Loucy (cell line): ENCODE results near the gene GJB4.

Experiments
- H2AFZ ChIP-seq: fragments of 200-600 bp; sonication (generic); 2 replicates; pipeline ENCODE4 v1.6.0; 2016; ENCODE audit warnings: antibody characterized with exemption, mild to moderate bottlenecking, low read length, moderate library complexity
- H3F3A ChIP-seq: fragments of 200-600 bp; 2 replicates; pipeline ENCODE4 v1.6.0; 2016; ENCODE audit warnings: antibody characterized with exemption, low read depth, mild to moderate bottlenecking
- H3K27me3 ChIP-seq: fragments of 200-600 bp; sonication (generic); 2 replicates; pipeline ENCODE4 v1.6.1; 2014; ENCODE audit warnings: low read length, mild to moderate bottlenecking; ENCODE audit not compliant: insufficient read depth, poor library complexity, severe bottlenecking
- H3K36me3 ChIP-seq: fragments of 200-600 bp; sonication (generic); 2 replicates; pipeline ENCODE4 v1.6.1; 2016; ENCODE audit warnings: low read length; ENCODE audit not compliant: insufficient read depth
- H3K4me1 ChIP-seq: fragments of 200-600 bp; sonication (generic); 2 replicates; pipeline ENCODE4 v1.5.1; 2014; ENCODE audit warnings: low read length, mild to moderate bottlenecking; ENCODE audit not compliant: insufficient read depth, poor library complexity, severe bottlenecking
- H3K4me2 ChIP-seq: fragments of 200-600 bp; sonication (generic); 2 replicates; pipeline ENCODE4 v1.6.0; 2014; ENCODE audit warnings: antibody characterized with exemption, low read length, low read depth, mild to moderate bottlenecking; ENCODE audit not compliant: poor library complexity, severe bottlenecking
- H3K4me3 ChIP-seq: fragments of 200-600 bp; sonication (generic); 2 replicates; pipeline ENCODE4 v1.5.1; 2014; ENCODE audit warnings: low read length, mild to moderate bottlenecking, mixed read lengths; ENCODE audit not compliant: poor library complexity, severe bottlenecking
- H3K79me2 ChIP-seq: fragments of 200-600 bp; sonication (generic); 2 replicates; pipeline ENCODE4 v1.6.1; 2014; ENCODE audit warnings: low read length; ENCODE audit not compliant: insufficient read depth
- H3K9ac ChIP-seq: fragments of 200-600 bp; sonication (generic); 2 replicates; pipeline ENCODE4 v1.6.0; 2014; ENCODE audit warnings: mild to moderate bottlenecking, low read depth, low read length, moderate library complexity; ENCODE audit not compliant: poor library complexity, severe bottlenecking
- H3K9me2 ChIP-seq: fragments of 200-600 bp; sonication (generic); replicated peaks from 2 replicates; pipeline ENCODE4 v1.6.1; 2016; ENCODE audit warnings: low read depth, low read length, mixed read lengths
- H3K9me3 ChIP-seq: fragments of 200-600 bp; sonication (generic); 2 replicates; pipeline ENCODE4 v1.6.1; 2014; ENCODE audit warnings: mild to moderate bottlenecking, antibody characterized with exemption, low read length, low read depth; ENCODE audit not compliant: insufficient read depth
- H4K20me1 ChIP-seq: fragments of 200-600 bp; sonication (generic); 2 replicates; pipeline ENCODE4 v1.6.0; 2014; ENCODE audit warnings: antibody characterized with exemption, low read length, mild to moderate bottlenecking; ENCODE audit not compliant: insufficient read depth, poor library complexity, severe bottlenecking
- EZH2phosphoT487 ChIP-seq: fragments of 200-600 bp; IDR thresholded peaks from 2 replicates; pipeline ENCODE4 v1.6.1; 2018; ENCODE audit warnings: antibody characterized with exemption, mild to moderate bottlenecking, moderate library complexity, borderline replicate concordance
- TF ChIP-seq, protein P1 (sequence below): fragments of 200-600 bp; sonication (generic); conservative IDR thresholded peaks from 2 replicates; pipeline ENCODE4 v1.5.1; 2014; ENCODE audit warnings: mild to moderate bottlenecking, antibody characterized with exemption, low read length

Gene GJB4

GRCh38 chr1:34762474-34763141 is 3.1 kb downstream of the GJB4 start:
- Histone ChIP-seq H3K4me2 (no peak overlapping the region), H2AFZ (no peak overlapping the region), H3K27me3 (no peaks in the 10 kb centered on the region)

GRCh38 chr1:34763142-34763781 is 3.7 kb downstream of the GJB4 start:
- H3K4me1 ChIP-seq = no peaks in the 10 kb centered on the region
- H2AFZ ChIP-seq = no peak overlapping the region
- H3K4me3 ChIP-seq = no peak overlapping the region
- no peaks in the 10 kb centered on the region for H3K36me3 ChIP-seq
- no peaks in the 10 kb centered on the region for H3K9me3 ChIP-seq
- H3K9me2 ChIP-seq = no peaks in the 10 kb centered on the region
- no peak overlapping the region for H3K9ac ChIP-seq
- H4K20me1 ChIP-seq = no peaks in the 10 kb centered on the region
- H3K79me2 ChIP-seq = no peaks in the 10 kb centered on the region
- H3K27me3 ChIP-seq = no peaks in the 10 kb centered on the region
- no peak for TF ChIP-seq EZH2phosphoT487
- TF ChIP-seq, protein P1, sequence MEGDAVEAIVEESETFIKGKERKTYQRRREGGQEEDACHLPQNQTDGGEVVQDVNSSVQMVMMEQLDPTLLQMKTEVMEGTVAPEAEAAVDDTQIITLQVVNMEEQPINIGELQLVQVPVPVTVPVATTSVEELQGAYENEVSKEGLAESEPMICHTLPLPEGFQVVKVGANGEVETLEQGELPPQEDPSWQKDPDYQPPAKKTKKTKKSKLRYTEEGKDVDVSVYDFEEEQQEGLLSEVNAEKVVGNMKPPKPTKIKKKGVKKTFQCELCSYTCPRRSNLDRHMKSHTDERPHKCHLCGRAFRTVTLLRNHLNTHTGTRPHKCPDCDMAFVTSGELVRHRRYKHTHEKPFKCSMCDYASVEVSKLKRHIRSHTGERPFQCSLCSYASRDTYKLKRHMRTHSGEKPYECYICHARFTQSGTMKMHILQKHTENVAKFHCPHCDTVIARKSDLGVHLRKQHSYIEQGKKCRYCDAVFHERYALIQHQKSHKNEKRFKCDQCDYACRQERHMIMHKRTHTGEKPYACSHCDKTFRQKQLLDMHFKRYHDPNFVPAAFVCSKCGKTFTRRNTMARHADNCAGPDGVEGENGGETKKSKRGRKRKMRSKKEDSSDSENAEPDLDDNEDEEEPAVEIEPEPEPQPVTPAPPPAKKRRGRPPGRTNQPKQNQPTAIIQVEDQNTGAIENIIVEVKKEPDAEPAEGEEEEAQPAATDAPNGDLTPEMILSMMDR = no peak
- no peaks in the 10 kb centered on the region for H3F3A ChIP-seq
- H3K4me2 ChIP-seq = no peak overlapping the region

More at GRCh38 chr1:34762474-34763141, 3.1 kb downstream of the GJB4 start:
- Histone ChIP-seq H3K36me3 (no peaks in the 10 kb centered on the region), H3K4me1 (no peaks in the 10 kb centered on the region), H3K4me3 (no peak overlapping the region), H3K9me2 (no peaks in the 10 kb centered on the region), H3K9me3 (no peaks in the 10 kb centered on the region), H4K20me1 (no peaks in the 10 kb centered on the region), H3K9ac (no peak overlapping the region), H3F3A (no peaks in the 10 kb centered on the region), H3K79me2 (no peaks in the 10 kb centered on the region)
- TF ChIP-seq EZH2phosphoT487 = no peak
- TF ChIP-seq, protein P1 = no peak

DNA sequence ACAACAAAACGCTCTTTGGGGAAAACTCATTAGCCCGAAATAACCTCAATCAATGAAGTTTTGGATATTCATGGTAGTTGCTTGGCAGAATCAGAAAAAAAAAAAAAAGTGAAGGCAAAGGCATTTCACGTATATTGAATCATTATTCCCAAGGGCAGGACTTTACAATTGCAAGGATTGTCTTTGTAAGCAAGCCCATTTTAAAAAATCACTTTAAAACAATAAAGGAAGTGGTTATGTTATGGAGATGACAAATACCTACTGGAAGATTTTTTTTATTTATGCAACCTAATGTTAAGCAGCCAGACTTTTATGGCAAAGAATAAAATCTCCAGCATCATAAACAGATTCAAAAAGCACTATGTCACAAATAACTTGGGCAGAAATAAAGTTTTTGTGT is 9.3 kb downstream of the GJB4 start:
- H3K4me3 ChIP-seq = no peak overlapping the region
- TF ChIP-seq, protein P1 = no peak
- TF ChIP-seq EZH2phosphoT487 = no peak
- no peaks in the 10 kb centered on the region for H3K9me2 ChIP-seq
- H3K36me3 ChIP-seq = no peaks in the 10 kb centered on the region
- no peaks in the 10 kb centered on the region for H3K79me2 ChIP-seq
- H3K4me2 ChIP-seq = no peak overlapping the region
- H3K27me3 ChIP-seq = no peaks in the 10 kb centered on the region
- H4K20me1 ChIP-seq = no peaks in the 10 kb centered on the region
- H2AFZ ChIP-seq = no peak overlapping the region
- H3K9ac ChIP-seq = no peak overlapping the region
- H3K9me3 ChIP-seq = no peaks in the 10 kb centered on the region
- no peaks in the 10 kb centered on the region for H3F3A ChIP-seq
- no peaks in the 10 kb centered on the region for H3K4me1 ChIP-seq
